ENCODE data around the gene ZNF541. TPM values are rescaled to one million over a fixed set of nuclear protein-coding genes. Genes with fewer than 3 reads are reported as not detected.
A peak's percentile ranks its signal among the peaks of the same experiment; 100 is the strongest.

ZNF541 gene
- 0.42 TPM in 1 of 2 replicates, not detected in the other for total RNA-seq (2014; rRNA removed; shearing (Covaris generic))
- 0.05 and 0.26 TPM in 2 replicates for polyA plus RNA-seq (2016; fragmentation: Nextera tagmentation; extraction: Ambion mirVana)
- long read RNA-seq: 0 reads

- Histone ChIP-seq H3K9me2 (ENCODE audit: insufficient read depth) (no peaks in the 10 kb centered on the region), H3K79me2 (replicated peaks; ENCODE audit: insufficient read depth) (no peaks in the 10 kb centered on the region), H3K4me2 (no peak within 1 kb of the TSS), H3K4me3 (no peak within 1 kb of the TSS), H3K4me1 (ENCODE audit: insufficient read depth) (0 out of 2 replicates have a peak, but pooled peaks cover 3% of the 10 kb centered on the region), H3F3A (replicated peaks; ENCODE audit: low read depth) (0 out of 2 replicates have a peak, but pooled peaks cover 2% of the 10 kb centered on the region), H4K20me1 (replicated peaks; ENCODE audit: insufficient read depth) (no peaks in the 10 kb centered on the region), H3K36me3 (ENCODE audit: insufficient read depth) (no peaks in the 10 kb centered on the region), H2AFZ (peak within 1 kb of the TSS; percentile 74), H3K27ac (ENCODE audit: low read depth) (no peak within 1 kb of the TSS), H3K27me3 (ENCODE audit: insufficient read depth) (no peaks in the 10 kb centered on the region)
- DNase-seq (ENCODE audit: low spot score) (peak; percentile 43), ATAC-seq (peak; percentile 39; the same call in 1 of the 3 replicates)
- Mint-ChIP-seq H3K4me1 (peaks cover 10% of the 10 kb centered on the region), H3K27me3 (ENCODE audit: insufficient read depth, low read depth, poor library complexity) (peaks cover 11% of the 10 kb centered on the region), H3K9me3 (no peaks in the 10 kb centered on the region), H3K4me3 (no peak within 1 kb of the TSS), H3K36me3 (ENCODE audit: low read depth) (no peaks in the 10 kb centered on the region), H3K27ac (no peak within 1 kb of the TSS)
- TF ChIP-seq EZH2phosphoT487 (IDR thresholded peaks at IDR 0.05; ENCODE audit: unreplicated experiment) (no peak), ZNF462 (CRISPR knock-in tag; IDR thresholded peaks at IDR 0.05) (no peak), ZNF331 (CRISPR knock-in tag; IDR thresholded peaks at IDR 0.05; ENCODE audit: low read depth) (no peak), CREB1 (CRISPR knock-in tag; IDR thresholded peaks at IDR 0.05; ENCODE audit: low read depth) (no peak), REST (IDR thresholded peaks at IDR 0.05; ENCODE audit: unreplicated experiment) (no peak), EZH2 (IDR thresholded peaks at IDR 0.05; ENCODE audit: low read depth, unreplicated experiment) (no peak), ZNF114 (CRISPR knock-in tag; IDR thresholded peaks at IDR 0.05) (no peak), NANOG (IDR thresholded peaks at IDR 0.05; ENCODE audit: borderline replicate concordance) (no peak), STAT1 (IDR thresholded peaks at IDR 0.05; ENCODE audit: unreplicated experiment) (no peak), JUNB (IDR thresholded peaks at IDR 0.05; ENCODE audit: unreplicated experiment) (no peak), ETS1 (IDR thresholded peaks at IDR 0.05) (no peak), CTCF (conservative IDR thresholded peaks at IDR 0.05; ENCODE audit: low read depth in 2 of 2) (no peak), POLR2AphosphoS5 (IDR thresholded peaks at IDR 0.05; ENCODE audit: low read depth) (no peak)
These were observed at the start of gene ZNF541 for GRCh38 chr19:47573071-47574026. TSS of gene ZNF541 (minus strand) at chr19:47573148. CDS start at chr19:47555856, 17,292 bp downstream.

Measured in GM23338 (cell line).